GM18861 (cell line): ENCODE measurements around the gene KAZN.
"Not testable (repeated sequence)": the region's sequence is repeated elsewhere in the genome, so short reads cannot be mapped to it uniquely, and the experiment has no call there.

Source experiments
- ATAC-seq: cut with Tn5 transposase; IDR thresholded peaks from one replicate; pipeline ENCODE4 v1.9.1; 2021; ENCODE audit not compliant: unreplicated experiment

The KAZN gene

DNA sequence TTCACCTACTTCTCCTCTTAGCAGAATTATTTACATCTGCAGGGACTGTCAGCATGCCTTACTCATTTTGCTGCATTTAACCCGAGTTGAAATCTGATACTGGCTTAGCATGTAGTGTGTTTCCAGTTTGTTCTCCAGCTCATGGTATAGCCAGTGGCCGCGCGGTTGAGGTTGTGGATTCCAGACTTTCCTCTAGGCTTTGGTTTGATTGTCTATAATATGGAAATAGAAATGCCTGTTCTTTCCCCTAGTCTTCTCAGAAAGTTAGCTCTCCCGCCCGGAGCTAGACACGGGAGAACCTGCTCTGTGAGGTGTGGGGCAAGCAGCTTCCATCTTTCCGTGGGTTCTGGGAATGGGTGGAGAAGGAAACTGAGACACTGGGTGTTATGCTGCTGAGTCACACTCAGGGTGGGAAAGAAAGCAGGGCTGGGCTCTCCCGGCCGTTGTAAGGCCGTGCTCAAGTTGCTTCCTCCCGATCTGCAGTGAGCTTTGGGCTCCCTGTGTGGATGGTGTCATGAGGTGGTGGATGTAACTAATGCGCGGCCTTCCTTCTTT lies 348.3 kb downstream of the KAZN start:
- no peak for ATAC-seq

DNA sequence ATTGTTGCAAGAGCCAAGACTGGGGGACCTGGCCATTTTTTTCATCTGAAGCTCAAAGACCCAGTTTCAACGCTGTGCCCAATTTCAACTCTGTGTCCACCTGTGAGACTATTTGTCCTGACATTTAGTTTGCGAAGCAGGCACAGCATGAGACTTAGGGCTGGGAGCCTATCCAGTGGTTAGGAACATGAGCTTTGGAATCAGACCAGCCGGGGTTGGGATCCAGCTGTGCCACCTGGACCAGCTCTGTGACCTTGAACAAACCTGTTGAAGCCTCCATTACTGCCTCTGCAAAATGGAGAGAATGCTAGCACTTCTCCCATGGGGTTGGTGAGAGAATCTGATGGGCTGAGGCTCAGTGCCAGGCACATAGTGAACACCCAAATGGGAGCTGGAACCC lies 348.9 kb downstream of the KAZN start:
- no peak for ATAC-seq

DNA sequence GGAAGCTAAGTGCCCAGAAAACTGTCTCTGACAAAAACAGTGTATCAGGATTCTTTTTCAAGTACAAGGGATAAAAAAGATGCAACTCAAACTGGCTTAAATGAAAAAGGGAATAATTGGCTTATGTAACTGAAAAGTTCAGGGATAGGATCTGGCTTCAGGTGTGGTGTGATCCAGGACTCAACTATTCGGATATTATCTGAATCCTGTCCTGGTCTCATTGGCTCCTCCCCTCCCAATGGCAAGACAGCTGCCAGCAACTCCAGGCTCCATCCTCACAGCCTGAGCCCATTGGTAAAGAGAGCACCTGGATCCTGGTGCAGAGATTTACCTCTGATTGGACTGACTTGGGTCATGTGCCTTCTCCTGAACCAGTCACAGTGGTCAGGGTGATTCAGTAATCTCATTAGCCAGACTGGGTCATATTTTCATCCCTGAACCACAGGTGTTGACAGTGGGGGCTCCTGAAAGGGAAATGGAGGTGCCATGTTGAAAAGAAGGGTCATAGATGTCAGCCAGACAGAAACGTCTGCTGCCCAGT lies 349.7 kb downstream of the KAZN start:
- no peak for ATAC-seq

DNA sequence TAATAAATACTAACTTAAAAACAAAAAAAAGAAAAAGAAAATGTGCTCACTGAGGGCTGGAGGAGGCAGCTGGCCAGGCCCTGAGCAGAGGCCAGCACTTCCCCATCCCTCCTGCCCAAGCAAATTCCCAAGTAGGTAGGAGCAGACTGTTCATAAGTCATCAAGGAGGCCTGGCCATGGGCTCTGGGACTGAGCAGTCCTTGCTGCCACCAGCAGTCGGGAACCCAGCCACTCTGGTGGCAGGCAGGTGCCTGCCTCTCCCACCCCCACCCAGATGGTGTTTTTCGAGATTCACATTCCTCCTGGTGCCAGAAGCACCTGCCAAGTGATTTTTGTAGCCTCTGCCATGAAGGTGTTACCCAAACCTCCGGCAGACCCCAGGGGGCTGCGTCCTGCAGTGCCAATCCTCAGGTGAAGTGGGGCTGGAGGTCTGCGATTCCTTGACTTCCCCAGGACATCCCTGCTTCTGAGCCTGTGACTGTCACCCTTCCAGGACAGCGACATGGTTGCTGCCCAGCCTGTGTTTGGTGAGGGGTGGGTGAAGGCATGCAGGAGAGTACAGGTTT lies 350.9 kb downstream of the KAZN start:
- no peak for ATAC-seq

DNA sequence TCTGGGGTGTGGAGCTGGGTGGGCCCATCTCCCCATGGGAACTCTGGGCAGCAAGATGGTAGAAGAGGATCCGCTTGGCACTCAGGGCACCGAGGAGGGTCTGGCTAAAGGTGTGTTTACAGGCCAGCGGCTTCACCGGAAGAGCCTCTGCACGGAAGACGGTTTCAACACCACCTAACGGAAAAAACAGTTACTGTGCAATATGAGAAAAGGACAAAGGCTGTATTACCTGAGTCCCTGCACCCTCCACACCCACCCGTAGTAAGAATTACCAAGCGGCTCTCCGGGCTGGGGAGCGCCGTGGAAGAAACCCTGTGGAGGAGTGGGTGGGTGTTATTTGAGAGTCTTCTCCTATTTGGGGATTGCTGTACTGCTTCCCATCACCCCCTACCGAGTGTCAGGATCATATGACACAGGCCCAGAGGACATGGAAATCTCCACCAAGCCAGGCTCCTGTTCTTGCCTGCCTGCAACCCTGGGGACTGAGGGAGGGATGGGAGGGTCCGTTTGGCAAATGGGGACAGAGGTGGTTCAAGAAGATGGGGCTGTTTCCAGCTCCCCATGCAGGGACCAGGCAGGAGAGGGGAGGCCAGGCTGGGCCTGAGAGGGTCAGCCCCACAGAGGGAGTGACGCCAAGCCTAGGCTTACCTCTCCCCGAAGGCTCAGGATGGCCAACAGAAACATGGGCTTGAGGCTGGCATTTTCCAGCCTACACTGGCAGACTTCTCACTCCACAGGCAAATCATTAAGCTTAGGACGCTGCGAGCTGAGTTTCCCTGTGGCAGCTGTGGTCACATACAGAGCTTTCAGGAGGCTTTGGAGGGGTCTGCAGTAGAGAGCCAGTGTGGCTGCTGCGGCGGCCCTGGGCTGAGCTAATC lies 351.6 kb downstream of the KAZN start:
- ATAC-seq: no peak

DNA sequence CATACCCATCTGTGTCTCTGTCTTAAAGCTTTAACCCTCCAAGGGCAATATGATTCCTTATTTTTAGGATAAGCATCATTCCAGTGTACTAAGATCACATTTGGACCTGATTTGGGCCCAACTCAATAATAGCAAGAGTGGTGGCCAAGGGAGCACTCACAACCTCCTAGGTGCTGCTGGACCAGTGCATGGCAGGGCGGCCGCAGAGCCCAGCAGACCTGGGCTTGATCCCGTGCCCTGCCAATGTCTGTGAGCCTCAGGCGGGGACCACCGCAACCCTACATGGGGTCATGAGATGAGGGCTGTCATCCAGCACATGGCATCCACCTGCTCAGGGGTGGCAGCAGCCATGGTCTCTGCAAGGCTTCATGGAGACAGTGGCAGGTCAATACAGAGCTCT lies 353.3 kb downstream of the KAZN start:
- no peak for ATAC-seq

DNA sequence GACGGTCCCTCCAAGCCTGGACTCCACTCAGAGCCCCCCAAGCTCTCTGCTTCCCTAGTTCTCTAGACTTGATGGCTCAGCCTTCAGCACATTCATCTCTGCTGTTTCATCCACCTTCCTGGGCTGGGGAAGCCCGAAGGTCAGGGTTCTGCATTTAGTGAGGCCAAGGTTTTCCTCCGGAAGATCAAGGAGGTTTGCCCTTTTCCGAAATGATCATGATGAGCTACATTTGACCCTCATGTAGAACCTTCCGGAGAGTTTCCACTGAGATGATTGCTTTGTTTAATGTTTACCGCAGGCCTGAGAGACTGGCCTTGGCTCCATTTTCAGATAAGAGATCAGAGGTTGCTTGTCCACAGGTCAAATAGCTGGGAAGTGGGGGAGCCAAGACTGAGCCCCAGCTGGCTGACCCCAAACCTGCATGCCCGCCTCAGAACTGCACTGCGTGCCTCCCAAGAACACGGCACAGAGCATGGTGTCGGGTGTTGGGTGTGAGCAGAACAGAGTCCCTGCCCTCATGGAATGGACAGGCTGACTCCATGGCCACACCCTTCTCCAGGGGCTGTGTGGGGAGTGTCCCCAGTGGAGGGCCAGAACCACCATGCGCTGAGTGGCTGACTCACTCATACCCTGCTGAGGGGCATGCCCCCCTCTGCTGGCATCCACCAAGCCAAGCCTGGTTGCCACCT lies 354.3 kb downstream of the KAZN start:
- no peak for ATAC-seq

DNA sequence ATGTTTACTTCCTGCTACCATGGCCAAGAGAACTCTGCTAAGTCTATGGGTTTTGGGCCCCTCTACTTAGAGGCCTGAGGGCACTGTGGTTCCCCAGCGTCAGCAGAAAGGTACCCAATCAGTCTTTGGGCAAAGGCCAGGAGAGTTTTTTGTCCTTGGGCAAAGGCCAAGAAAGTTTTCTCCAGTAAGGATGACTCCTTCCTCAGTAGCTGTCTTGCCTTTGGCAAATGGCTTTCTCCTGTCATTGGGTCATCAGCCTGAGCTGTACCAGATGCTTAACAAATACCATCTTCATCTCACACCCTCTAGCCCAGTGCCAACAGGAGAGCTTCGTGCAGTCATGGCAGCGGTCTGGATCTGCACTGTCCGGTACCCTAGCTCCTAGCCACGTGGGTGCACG lies 355.7 kb downstream of the KAZN start:
- ATAC-seq: no peak

DNA sequence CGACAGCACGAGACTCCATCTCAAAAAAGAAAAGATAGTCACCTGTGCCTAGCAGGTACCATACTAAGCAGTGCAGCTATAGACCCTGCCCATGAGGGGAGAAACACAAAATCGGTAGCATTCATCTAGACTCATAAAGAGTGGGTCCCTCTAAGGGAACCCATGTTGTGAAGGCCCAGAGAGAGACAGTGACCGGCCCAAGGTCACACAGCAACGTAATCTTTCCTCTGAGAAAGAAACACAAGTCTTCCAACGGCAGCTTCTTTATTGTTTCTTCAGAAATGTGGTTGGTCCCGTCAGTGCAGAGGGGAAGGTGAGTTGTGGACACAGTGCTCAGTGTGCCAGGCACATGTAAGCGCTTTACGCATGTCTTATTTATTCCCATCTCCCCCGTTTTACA lies 356.4 kb downstream of the KAZN start:
- no peak for ATAC-seq

DNA sequence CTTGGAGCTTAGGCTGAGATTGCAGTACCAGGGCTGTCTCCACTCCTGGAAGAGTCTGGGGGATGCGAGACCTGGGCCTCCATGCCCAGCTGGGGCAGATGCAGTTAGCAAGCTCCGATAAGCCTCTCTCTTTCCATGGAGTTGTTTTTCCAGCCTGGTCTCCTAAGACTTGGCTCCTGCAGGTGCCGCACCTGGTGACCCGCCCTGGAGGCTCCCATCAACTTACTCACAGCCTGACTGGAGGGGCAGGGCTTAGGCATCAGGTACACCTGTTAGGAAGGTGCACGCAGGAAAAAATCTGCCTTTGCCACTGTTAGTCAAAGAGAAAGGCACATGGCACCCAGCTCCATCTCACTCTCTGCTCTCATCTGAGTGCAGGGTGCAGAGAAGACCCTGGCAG lies 356.9 kb downstream of the KAZN start:
- no peak for ATAC-seq

DNA sequence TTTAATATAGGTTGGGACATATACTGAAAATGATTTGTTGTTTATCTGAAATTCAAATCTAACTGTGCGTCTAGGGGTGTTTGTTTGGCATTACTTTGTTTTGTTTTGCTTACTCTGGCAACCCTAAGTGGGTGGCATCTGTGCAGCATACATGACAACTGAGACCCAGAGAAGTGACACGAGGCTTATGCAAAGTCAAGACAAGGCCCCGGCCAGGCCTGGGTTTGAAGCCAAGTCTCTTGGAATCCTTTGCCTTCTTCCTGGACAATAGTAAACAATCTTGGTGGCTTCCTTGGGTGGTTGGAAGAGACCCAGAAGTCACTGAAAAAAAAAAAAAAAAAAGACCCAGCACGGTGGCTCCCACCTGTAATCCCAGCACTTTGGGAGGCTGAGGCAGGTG lies 357.5 kb downstream of the KAZN start:
- no peak for ATAC-seq

DNA sequence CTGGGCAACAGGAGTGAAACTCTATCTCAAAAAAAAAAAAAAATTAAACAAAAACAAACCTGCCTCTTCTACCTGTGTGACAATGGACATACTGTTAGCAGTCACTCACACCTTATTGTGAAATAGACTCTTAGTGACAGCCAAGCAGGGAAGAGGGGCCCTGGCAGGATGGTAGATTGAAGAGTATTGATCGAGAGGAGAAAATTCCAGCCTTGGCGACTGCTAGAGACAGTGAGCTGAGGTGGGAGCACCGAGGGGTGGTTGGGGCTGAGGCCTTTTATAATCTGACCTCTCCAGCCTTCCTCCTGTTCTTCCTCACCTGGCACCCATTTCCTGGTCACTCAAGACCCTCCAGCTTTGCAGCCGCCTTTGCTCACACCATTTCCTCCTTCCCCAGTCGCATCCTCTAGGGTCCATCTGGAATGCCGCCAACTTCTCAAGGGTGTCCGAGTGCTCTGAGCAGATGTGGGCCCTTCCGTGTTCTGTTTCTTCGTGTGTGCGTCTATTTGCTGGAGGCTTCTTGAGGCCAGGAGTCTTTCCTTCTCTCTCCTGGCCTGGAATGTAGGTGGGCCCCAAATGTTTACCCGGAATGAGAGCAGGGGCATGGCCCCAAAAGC lies 358.2 kb downstream of the KAZN start:
- no peak for ATAC-seq

DNA sequence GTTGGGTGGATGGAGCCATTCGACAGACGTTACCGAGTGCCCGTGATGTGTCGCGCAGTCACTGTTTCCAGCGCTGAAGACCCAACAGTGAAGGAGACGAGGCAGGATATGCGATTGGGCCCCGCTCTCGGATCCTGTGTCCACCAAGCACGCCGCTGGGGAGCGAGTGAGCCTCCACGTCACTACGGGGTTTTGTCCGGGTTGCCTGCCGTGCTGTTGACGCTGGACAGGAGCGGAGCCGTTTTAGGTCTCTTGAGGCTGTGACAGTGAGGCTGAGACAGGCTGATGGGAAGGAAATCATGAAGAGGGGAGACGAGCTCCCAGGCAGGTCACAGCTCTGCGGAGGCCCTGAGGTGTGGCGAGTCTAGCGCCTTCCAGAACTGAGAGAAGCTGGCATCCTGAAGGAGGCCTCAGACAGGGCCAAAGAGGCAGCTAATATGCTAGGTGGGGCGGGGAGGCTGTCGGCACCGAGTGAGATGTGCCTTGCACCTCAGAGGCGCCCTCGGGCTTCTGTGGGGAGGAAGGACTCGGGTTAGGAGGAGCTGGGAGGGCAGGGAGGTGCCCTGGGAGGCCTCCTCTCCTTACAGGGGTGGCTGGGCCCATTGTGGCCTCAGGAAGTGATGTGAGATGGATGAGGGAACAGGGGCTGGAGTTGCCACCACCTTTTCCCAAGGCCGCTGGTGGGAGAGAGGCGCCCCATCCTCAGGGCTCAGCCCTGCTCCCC lies 359.1 kb downstream of the KAZN start:
- ATAC-seq: no peak

DNA sequence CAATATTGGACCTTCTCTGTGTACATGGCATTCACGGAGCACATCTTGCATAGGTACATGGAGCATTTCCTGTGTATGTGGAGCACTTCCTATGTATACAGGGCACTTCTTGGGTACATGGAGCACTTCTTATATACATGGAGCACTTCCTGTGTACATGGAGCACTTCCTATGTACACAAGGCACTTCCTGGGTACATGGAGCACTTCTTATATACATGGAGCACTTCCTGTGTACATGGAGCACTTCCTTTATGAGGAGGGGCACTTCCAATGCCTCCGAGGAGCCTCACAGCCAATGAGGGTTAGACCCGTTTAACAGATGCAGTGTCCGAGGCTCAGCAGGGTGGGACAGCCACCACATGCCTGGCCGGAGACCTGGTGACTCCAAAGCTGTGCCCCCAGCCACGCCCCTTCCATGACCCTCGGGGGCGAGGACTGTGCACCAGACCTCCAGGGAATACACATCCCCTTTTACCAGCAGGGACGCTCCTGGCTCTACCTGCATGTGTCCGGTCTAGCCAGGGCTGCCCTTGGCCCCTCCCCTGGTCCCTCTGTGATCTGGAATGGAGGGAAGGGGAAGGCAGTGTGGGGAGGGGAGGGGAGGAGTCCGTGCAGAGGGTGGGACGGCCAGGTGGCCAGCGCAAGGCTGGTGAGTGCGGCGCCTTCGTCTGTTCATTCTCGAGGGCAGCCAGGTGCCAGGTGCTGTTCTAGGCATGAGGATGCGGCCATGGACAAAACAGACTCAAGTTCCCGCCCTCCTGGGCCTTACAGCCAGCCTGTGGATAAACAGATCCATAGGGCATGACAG lies 360.0 kb downstream of the KAZN start:
- ATAC-seq: no peak

DNA sequence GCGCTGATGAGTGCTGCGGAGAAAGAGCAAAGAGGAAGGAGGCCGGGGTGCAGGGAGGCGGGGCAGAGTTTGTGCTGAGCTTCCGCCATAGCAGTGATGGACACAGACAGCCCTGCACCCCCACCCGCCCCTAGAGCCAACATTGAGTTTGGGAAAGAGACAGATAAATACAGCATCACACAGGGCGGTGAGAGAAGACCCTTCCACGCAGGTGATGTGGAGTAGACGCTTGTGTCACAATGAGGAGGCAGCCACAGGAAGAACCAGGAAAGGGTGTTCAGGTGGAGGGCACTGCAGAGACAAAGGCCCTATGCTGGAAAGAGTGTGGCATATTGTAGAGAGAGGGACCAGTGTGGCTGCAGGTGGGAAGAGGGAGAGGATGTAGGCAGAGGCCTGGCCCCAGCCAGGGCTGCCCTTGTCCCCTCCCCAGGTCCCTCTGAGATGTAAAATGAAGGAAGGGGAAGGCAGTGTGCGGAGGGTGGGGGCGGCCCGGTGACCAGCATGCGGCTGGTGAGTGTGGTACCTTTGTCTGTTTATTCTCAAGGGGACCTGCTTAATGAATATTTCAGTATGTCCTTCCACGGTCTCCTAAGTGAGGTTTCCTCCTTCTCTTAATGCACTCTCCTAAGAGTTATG lies 360.7 kb downstream of the KAZN start:
- ATAC-seq: no peak

DNA sequence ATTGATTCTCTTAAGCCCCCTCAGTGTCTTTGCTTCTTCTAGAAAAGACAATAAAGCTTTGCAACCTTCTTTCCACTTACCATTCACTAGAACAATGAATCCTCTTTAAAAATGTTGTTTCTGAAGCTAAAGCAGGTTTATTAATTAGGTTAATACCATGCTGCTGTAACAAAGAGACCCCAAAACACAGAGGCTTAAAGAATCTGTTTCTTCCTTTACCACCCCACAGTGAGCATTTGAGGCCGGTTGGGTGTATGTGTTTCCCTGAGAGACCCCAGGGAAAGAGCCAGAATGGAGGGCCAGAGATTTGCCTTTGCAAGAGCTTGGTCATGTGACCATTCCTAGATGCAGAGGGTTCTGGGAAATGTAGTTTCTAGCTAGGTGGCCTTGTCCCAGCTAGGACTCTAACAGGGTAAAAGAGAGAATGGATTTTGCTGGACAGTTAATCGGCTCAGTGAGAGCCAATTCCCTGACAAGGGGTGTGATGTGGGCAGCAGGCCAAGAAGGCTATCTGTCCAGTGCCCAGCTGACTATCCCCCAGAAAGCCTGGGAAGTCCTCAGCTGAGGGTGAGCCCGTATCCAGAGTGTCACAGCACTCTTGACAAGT lies 363.3 kb downstream of the KAZN start:
- no peak for ATAC-seq

DNA sequence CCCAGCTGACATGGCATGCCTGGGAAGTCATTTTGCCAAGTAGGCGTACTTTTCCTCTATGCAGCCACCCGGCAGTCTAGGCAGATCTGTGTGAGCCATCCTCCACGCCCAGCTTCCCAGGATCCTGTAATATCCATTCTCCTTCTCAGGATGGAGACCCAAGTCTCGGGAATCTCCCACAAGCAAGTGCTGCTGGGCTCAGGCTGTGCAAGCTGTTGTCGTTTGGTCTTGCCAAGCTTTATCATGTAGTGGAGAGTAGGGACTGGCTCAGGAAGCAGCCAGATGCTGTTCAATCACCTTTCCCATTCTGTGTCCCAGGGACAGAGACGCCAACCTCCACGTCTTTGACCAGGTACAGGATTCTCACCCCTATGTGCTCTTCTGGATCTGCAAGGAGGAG lies 363.9 kb downstream of the KAZN start:
- no peak for ATAC-seq

DNA sequence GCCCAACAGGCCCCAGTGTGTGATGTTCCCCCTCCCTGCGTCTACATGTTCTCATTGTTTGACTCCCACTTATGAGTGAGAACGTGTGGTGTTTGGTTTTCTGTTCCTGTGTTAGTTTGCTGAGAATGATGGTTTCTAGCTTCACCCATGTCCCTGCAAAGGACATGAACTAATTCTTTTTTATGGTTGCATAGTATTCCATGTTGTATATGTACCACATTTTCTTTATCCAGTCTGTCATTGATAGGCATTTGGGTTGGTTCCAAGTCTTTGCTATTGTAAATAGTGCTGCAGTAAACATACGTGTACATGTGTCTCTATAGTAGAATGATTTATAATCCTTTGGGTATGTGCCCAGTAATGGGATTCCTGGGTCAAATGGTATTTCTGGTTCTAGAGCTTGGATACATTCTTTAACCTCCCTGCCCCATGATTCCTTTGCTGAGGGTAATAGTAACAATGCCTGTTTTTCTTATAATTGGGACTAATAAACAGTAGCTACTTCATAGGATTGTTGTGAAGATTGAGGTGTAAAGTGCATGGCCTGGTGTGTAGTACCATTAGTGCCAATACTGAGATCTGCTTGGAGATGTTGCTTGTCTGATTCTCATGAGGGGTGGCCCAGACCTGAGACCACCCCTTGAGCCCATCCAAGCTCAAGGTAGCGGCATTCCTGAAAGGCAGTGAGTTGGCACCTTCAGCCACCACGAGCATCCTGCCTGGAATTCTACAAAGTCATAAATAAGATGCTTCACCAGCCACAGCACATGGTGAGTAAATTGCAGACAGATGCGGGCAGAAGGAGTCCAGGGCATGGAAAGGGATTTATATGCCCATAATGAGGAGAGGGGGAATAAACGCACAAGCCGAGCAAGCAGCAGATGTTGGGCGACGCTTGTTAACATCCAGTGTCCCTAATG lies 365.6 kb downstream of the KAZN start:
- ATAC-seq: not testable (repeated sequence)
